Gastroesophageal sphincter (tissue), 4 donors: ENCODE data around the gene GJB3. TPM values are rescaled to one million over a fixed set of nuclear protein-coding genes. Genes with fewer than 3 reads are reported as not detected.
"Not testable (repeated sequence)": the region's sequence is repeated elsewhere in the genome, so short reads cannot be mapped to it uniquely, and the experiment has no call there.

Experiments used
- ATAC-seq: fragments of 150-250 bp; one replicate; pipeline ENCODE4 v1.9.1; 2016; ENCODE audit warnings: mild to moderate bottlenecking, moderate library complexity
- H3K27ac ChIP-seq, 4 donors: fragments of 200-600 bp; sonication (generic) in 3 of 4; 1 replicate in 3 of 4; 2 replicates in 1 of 4; pipeline ENCODE4 v1.5.1; 2016 to 2019
- H3K27me3 ChIP-seq: fragments of 200-600 bp; sonication (generic); one replicate; pipeline ENCODE4 v1.5.1; 2019
- H3K36me3 ChIP-seq, 2 donors: fragments of 200-600 bp; sonication (generic); one replicate each; pipeline ENCODE4 v1.5.1; 2019; ENCODE audit warnings: control low read depth in 1 of 2
- H3K4me1 ChIP-seq, 3 donors: fragments of 200-600 bp; sonication (generic); 1 replicate in 2 of 3; 2 replicates in 1 of 3; pipeline ENCODE4 v1.5.1; 2016 to 2019; ENCODE audit warnings: control low read depth in 2 of 3
- H3K4me3 ChIP-seq, 2 donors: fragments of 200-600 bp; sonication (generic); one replicate each; pipeline ENCODE4 v1.5.1; 2019; ENCODE audit warnings: mild to moderate bottlenecking in 1 of 2, moderate library complexity in 1 of 2
- H3K9me3 ChIP-seq, 3 donors: fragments of 200-600 bp; sonication (generic); one replicate each; pipeline ENCODE4 v1.5.1; 2017 to 2019; ENCODE audit warnings: control low read depth in 2 of 3
- EP300 ChIP-seq: sonication (generic); formaldehyde crosslinking; IDR thresholded peaks from one replicate; pipeline ENCODE4 v1.6.1; 2017; ENCODE audit warnings: antibody characterized with exemption, mild to moderate bottlenecking
- POLR2A ChIP-seq, 2 donors: fragments of 450-650 bp; IDR thresholded peaks; one replicate each; pipeline ENCODE4 v1.6.1; 2017; ENCODE audit warnings: antibody characterized with exemption in 2 of 2, mild to moderate bottlenecking in 2 of 2, moderate library complexity in 1 of 2
- POLR2AphosphoS5 ChIP-seq: sonication (generic); formaldehyde crosslinking; IDR thresholded peaks from one replicate; pipeline ENCODE4 v1.6.1; 2017; ENCODE audit warnings: antibody characterized with exemption
- WGBS, 2 donors: methylation state at CpG; one replicate each; pipeline ENCODE4 v1.1.5; 2018; ENCODE audit warnings: low coverage in 1 of 2; 5-methylcytosine and 5-hydroxymethylcytosine counted together
- total RNA-seq, 4 donors: library from RNA; depleted of rRNA; stranded (reverse); fragments of >200 nt; gene quantifications; one replicate each; pipeline ENCODE4 v1.1.0, GENCODE V29; 2016
- TF ChIP-seq, protein P1 (sequence below), 4 experiments: fragments of 200-600 bp in 2 of 4; fragments of 450-650 bp in 2 of 4; sonication (generic) in 1 of 4; IDR thresholded peaks; one replicate each; pipeline ENCODE4 v1.5.1; 2017 to 2019; ENCODE audit warnings: antibody characterized with exemption in 4 of 4, mild to moderate bottlenecking in 2 of 4, moderate library complexity in 2 of 4

The GJB3 gene
- total RNA-seq, 4 donors from 2014 or later: 1.1 to 6.4 TPM; not detected in 2

DNA sequence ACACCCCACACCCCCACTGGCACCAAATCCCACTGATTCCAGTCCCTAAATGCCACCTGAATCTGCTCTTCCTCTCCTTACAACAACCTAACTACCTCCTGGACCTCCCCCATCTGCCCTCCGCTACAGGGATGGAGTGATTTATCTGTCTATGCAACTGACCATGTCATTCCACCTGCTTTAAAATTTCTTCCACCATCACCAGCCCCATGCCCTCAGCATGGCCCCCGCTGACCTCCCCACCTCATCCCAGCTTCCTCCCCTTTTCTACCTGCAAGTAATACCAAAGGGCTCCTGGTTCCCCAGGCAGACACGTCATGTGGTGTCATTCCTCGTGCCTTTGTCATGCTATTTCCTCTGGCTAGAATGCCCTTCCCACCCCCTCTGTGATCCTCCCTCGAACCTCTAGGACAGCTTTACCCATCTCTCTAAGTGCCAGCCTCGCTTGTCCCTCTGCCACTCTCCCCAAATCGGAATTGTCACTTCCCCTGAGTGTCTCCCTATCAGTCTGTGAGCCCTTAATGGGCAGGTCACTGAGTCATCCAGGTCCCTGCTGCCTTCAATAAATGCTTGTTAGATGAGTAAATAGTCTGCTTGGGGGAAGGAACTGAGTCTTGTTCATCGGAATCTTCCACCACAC, 17.8 kb upstream of the GJB3 start:
- H3K36me3 ChIP-seq: no peaks in the 10 kb centered on the region
- no peaks in the 10 kb centered on the region for H3K4me1 ChIP-seq
- H3K9me3 ChIP-seq: no peaks in the 10 kb centered on the region
- TF ChIP-seq POLR2A (IDR thresholded peaks at IDR 0.05) (no peak), EP300 (no peak), POLR2AphosphoS5 (no peak)
- TF ChIP-seq, protein P1, sequence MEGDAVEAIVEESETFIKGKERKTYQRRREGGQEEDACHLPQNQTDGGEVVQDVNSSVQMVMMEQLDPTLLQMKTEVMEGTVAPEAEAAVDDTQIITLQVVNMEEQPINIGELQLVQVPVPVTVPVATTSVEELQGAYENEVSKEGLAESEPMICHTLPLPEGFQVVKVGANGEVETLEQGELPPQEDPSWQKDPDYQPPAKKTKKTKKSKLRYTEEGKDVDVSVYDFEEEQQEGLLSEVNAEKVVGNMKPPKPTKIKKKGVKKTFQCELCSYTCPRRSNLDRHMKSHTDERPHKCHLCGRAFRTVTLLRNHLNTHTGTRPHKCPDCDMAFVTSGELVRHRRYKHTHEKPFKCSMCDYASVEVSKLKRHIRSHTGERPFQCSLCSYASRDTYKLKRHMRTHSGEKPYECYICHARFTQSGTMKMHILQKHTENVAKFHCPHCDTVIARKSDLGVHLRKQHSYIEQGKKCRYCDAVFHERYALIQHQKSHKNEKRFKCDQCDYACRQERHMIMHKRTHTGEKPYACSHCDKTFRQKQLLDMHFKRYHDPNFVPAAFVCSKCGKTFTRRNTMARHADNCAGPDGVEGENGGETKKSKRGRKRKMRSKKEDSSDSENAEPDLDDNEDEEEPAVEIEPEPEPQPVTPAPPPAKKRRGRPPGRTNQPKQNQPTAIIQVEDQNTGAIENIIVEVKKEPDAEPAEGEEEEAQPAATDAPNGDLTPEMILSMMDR (IDR thresholded peaks at IDR 0.05): no peak
- H3K27ac ChIP-seq: no peak overlapping the region
- 37 to 49% methylated on average over 6 to 7 of the region's 8 CpGs for WGBS, 2 donors
- H3K4me3 ChIP-seq: no peak overlapping the region
- no peak for ATAC-seq
- peaks cover 45% of the 10 kb centered on the region for H3K27me3 ChIP-seq

DNA sequence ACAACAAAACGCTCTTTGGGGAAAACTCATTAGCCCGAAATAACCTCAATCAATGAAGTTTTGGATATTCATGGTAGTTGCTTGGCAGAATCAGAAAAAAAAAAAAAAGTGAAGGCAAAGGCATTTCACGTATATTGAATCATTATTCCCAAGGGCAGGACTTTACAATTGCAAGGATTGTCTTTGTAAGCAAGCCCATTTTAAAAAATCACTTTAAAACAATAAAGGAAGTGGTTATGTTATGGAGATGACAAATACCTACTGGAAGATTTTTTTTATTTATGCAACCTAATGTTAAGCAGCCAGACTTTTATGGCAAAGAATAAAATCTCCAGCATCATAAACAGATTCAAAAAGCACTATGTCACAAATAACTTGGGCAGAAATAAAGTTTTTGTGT, 12.2 kb upstream of the GJB3 start:
- no peak overlapping the region for H3K27ac ChIP-seq
- H3K4me3 ChIP-seq: no peak overlapping the region
- no peaks in the 10 kb centered on the region for H3K9me3 ChIP-seq
- H3K27me3 ChIP-seq: peaks cover 46% of the 10 kb centered on the region
- no peak for ATAC-seq
- no peaks in the 10 kb centered on the region for H3K4me1 ChIP-seq
- TF ChIP-seq, protein P1 (IDR thresholded peaks at IDR 0.05): no peak
- TF ChIP-seq POLR2A (IDR thresholded peaks at IDR 0.05): no peak
- TF ChIP-seq EP300: no peak
- TF ChIP-seq POLR2AphosphoS5: no peak
- 71 to 79% methylated on average over 2 to 3 of the region's 3 CpGs for WGBS, 2 donors
- H3K36me3 ChIP-seq: no peaks in the 10 kb centered on the region

DNA sequence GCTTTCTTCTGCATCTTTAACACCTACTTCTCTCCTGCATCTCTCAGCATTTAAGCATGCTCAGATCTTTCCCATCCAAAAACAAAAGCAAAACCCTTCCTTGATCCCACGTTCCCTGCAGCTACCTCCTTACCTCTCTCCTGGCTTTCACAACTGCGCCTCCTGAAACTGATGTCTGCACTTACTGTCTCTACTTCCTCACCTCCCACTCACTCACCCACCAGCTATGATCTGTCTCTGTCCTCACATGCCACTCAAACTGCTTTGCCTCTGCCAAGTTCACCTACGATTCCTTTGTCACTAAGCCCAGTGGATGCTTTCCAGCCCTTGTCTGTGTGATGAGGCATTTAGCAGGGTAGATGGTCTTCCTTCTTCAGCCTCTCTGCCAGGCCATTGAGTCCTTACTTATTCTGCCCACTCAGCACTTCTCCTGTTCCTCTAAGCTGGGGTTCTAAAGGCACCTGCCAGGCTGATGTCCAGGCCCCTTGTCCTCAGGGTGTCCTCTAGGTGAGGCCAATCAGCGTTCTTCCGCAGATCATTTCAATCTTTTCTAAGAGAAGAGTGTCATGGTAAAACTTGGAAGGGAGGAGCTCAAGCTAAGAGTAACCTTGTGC, 10.0 kb upstream of the GJB3 start:
- ATAC-seq: no peak
- H3K27ac ChIP-seq: no peak overlapping the region
- TF ChIP-seq POLR2A (IDR thresholded peaks at IDR 0.05) (no peak), POLR2AphosphoS5 (no peak), EP300 (no peak)
- TF ChIP-seq, protein P1 (IDR thresholded peaks at IDR 0.05): no peak
- H3K36me3 ChIP-seq: no peaks in the 10 kb centered on the region
- no peaks in the 10 kb centered on the region for H3K4me1 ChIP-seq
- peaks cover 45% of the 10 kb centered on the region for H3K27me3 ChIP-seq
- no peak overlapping the region for H3K4me3 ChIP-seq
- WGBS, 2 donors: 57 to 74% methylated on average over 4 to 5 of the region's 5 CpGs
- H3K9me3 ChIP-seq: no peaks in the 10 kb centered on the region

DNA sequence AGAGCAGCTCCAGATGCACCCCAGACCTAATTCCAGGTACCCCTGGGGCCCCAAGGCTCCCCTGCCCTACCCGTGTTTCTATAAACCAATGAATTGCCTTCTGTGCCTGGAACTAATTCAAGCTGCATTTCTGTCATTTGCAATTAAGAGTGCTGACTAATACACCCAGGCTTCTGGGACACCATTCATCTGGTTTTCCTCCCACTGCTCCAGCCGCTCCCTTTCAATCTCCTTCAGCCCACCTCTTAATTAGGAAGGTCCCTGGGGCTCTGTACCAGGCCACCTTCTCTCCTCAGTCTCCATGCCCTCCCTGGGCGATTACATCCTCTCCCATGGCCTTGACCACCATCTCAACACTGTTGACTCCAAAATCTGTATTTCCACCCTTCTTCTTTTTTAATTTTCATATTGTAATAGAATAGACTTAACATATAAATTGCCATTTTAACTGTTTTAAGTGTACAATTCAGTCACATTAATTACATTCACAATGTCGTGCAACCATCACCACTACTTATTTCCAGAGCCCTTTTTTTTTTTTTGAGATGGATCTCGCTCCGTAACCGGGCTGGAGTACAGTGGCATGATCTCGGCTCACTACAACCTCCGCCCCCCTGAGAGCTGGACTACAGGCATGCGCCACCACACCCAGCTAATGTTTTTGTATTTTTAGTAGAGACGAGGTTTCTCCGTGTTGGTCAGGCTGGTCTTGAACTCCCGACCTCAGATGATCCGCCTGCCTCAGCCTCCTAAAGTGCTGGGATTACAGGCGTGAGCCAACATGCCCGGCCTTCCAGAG, 9.2 kb upstream of the GJB3 start:
- Histone ChIP-seq H3K27me3 (peaks cover 49% of the 10 kb centered on the region), H3K27ac (no peak overlapping the region), H3K4me1 (no peaks in the 10 kb centered on the region), H3K36me3 (no peaks in the 10 kb centered on the region), H3K4me3 (no peak overlapping the region), H3K9me3 (no peaks in the 10 kb centered on the region)
- TF ChIP-seq POLR2AphosphoS5 (no peak), POLR2A (IDR thresholded peaks at IDR 0.05) (no peak), EP300 (no peak)
- TF ChIP-seq, protein P1 (IDR thresholded peaks at IDR 0.05): no peak
- 78 to 86% methylated on average over 12 to 15 of the region's 16 CpGs for WGBS, 2 donors
- ATAC-seq: no peak

DNA sequence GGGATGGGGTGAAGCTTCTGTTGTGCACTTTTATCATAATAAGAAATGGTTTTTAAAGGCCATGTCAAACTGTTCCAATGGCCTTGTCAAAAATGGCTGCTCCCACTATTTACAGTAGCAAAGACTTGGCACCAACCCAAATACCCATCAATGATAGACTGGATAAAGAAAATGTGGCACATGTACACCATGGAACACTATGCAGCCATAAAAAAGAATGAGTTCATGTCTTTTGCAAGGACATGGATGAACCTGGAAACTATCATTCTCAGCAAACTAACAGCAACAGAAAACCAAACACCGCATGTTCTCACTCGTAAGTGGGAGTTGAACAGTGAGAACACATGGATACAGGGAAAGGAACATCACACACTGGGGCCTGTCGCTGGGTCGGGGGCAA, 7.9 kb upstream of the GJB3 start:
- WGBS, 2 donors: 84% methylated on average over 3 to 4 of the region's 4 CpGs

More for the DNA sequence above, 7.9 kb upstream of the GJB3 start:
- not testable (repeated sequence) for H3K4me3 ChIP-seq, H3K36me3 ChIP-seq, H3K9me3 ChIP-seq, ATAC-seq, H3K4me1 ChIP-seq, H3K27ac ChIP-seq
- H3K27me3 ChIP-seq: peaks cover 62% of the 10 kb centered on the region
